Fibroblast of villous mesenchyme (primary cell): Measurements from ENCODE around the gene CLDN15. TPM values are rescaled to one million over a fixed set of nuclear protein-coding genes. Genes with fewer than 3 reads are reported as not detected.
"Not testable (repeated sequence)": the region's sequence is repeated elsewhere in the genome, so short reads cannot be mapped to it uniquely, and the experiment has no call there.

ENCODE experiments used
- DNase-seq: peaks from one replicate; pipeline ENCODE4 v3.0.0-alpha.2; 2010; ENCODE audit warnings: low read depth
- H3K4me3 ChIP-seq: 2 replicates; pipeline ENCODE4 v1.5.1; 2011; ENCODE audit warnings: low read depth, mild to moderate bottlenecking, low read length
- total RNA-seq: library from RNA; depleted of rRNA; stranded (reverse); fragments of >200 nt; gene quantifications from 2 replicates; pipeline ENCODE4 v1.2.3, GENCODE V29; 2012
- TF ChIP-seq, protein P1 (sequence below): IDR thresholded peaks from 2 replicates; pipeline ENCODE4 v1.5.1; 2012; ENCODE audit warnings: low read depth, mild to moderate bottlenecking, low read length; ENCODE audit not compliant: insufficient read depth

The CLDN15 gene
- total RNA-seq, 1 donor, result 4.7 TPM

DNA sequence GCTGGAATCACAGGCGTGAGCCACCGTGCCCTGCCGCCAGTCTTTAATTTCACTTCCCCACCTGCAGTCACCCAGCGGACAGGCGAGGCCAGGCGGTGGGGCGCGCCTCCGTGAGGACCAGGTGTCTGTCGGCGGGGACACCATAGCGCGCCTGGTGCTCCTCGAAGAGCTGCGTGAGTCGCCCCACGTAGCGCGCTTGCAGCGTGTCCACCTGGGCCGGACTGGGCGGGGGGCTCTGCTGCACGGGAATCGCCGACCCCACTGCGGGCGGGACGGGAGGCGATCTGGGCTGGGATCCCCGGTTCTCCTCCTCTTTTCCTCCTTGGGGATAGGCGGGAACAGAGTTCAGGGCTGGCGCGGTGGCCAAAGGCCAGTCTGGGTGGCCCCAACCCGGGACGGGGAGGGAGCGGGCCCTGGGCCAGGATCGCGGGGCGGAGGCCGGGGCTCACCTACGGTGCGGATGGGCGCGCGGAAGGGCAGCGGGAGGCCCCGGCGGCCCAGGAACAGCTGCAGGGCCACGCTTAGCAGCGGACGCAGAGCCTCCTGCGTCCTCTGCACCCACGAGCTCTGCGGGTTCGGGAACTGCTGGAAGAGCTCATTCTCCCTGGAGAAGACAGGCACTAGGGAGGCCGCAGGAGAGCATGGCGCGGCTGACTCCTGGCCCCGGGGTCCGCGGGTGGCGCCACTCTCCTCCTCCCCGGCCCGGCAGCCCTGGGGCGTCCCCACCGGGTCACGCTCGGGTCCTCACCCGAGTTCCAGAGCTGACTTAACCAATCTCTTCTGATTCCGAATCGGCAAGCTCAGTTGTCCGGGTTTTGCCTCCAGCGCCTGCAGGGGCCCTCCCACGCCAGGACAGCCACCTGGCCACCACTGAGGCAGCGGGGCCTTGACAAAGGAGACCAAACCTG is 35.7 kb downstream of the CLDN15 start:
- H3K4me3 ChIP-seq, result no peak overlapping the region
- peak; percentile 7 for DNase-seq
- TF ChIP-seq, protein P1, sequence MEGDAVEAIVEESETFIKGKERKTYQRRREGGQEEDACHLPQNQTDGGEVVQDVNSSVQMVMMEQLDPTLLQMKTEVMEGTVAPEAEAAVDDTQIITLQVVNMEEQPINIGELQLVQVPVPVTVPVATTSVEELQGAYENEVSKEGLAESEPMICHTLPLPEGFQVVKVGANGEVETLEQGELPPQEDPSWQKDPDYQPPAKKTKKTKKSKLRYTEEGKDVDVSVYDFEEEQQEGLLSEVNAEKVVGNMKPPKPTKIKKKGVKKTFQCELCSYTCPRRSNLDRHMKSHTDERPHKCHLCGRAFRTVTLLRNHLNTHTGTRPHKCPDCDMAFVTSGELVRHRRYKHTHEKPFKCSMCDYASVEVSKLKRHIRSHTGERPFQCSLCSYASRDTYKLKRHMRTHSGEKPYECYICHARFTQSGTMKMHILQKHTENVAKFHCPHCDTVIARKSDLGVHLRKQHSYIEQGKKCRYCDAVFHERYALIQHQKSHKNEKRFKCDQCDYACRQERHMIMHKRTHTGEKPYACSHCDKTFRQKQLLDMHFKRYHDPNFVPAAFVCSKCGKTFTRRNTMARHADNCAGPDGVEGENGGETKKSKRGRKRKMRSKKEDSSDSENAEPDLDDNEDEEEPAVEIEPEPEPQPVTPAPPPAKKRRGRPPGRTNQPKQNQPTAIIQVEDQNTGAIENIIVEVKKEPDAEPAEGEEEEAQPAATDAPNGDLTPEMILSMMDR, result no peak

DNA sequence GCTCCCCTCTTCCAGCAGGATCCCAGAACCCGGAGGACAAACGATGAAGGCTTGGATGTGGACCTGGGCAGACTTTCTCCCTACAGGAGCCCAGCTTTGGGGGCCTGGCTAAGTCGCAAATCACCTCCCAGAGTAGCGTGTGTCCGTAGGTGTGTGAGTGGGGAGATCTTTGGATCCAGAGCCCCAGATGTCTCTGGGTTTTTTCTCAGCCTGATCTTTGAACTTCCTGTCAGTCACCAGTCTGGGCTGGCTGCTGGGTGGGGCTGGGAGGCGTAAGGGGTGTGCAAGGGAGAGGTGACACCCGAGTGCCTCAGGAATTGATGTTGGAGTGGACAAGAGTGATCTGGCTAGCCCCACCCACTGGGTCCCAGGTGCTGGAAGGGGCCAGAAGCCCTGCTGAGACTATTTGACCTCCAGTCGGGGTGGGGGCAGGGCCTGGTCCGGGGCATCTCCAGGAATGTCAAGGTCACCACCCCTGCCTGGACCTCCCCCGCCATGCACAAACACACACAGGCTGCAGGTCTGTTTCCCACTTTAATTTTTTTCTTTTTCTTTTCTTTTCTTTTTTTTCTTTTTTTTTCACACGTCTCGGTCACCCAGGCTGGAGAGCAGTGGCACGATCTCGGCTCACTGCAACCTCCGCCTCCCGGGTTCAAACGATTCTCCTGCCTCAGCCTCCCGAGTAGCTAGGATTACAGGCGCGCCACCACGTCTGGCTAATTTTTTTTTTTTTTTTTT is 36.6 kb downstream of the CLDN15 start, which contains the start of gene MOGAT3:
TSS of gene MOGAT3 (minus strand) at position 175 of the 738 bp plus-strand sequence. CDS start 182 bp downstream, outside the sequence.
- DNase-seq, result no peak
- no peak within 1 kb of the TSS for H3K4me3 ChIP-seq
- TF ChIP-seq, protein P1, result no peak

DNA sequence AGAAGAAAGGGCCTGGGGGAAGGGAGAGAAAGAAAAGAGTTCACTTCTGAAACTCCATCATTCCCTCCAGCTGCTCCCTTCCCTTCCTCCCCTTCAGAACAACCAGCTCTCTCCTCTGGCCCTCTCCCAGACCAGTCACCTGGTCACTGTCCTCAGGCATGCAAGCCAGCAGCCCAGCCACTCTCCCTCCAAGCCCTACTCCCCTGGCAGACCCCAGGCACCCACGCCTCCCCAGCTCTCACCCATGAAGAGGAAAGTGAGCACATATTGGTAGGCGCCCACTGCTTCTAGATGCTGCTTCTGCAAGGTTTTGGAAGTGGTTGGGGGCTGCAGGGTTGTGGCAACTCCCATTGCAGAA is 37.1 kb downstream of the CLDN15 start:
- no peak for DNase-seq
- TF ChIP-seq, protein P1, result no peak
- no peak overlapping the region for H3K4me3 ChIP-seq

DNA sequence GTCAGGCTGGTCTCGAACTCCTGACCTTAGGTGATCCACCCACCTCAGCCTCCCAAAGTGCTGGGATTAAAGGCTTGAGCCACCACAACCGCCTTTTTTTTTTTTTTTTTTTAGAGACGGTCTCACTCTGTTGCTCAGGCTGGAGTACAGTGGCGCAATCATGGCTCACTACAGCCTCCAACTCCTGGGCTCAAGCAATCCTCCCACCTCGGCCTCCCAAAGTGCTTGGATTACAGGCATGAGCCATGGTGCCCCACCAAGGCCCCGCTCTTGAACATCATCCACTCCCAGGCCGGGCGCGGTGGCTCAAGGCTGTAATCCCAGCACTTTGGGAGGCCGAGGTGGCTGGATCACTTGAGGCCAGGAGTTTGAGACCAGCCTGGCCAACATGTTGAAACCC is 38.1 kb downstream of the CLDN15 start:
- DNase-seq, H3K4me3 ChIP-seq: not testable (repeated sequence)

DNA sequence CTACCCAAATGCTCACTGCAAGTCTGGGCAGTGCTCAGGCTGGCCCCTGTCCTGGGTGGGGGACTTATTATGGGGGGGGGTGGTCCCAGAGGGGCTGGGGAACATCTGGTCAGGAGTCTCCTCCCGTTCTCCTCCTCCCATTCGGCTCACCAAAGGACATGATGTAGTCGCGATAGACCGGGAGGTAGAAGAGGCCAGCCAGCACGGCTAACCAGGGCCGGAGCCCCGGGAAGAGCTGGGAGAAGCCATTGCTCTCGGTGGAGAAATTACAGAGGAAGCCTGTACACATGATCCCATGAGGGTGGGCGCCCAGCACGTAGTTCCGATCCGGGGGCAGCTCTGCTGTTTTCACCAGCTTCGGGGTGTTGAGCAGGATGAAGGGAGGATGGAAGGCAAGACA is 39.1 kb downstream of the CLDN15 start:
- TF ChIP-seq, protein P1, result no peak
- H3K4me3 ChIP-seq, result no peak overlapping the region
- no peak for DNase-seq

DNA sequence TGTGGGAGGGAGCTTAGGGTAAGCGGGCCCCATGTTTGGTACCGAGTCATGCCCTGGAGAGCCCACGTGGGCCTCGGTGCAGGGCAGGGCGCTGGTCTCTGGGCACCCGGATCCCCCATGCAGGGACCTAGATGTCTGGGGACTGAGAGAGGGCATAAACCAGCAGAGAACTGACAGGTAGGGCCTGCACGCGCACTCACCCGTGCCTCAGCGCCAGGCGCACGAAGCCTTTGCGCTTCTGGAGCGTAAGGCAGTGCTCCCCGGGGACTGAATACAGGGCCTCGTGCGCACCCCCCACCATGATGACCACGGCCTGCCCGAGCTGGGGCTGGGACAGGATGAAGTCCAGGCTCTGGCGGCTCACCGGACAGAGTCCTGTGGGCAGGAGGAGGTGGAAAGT is 39.6 kb downstream of the CLDN15 start:
- TF ChIP-seq, protein P1, result no peak
- no peak overlapping the region for H3K4me3 ChIP-seq
- no peak for DNase-seq

DNA sequence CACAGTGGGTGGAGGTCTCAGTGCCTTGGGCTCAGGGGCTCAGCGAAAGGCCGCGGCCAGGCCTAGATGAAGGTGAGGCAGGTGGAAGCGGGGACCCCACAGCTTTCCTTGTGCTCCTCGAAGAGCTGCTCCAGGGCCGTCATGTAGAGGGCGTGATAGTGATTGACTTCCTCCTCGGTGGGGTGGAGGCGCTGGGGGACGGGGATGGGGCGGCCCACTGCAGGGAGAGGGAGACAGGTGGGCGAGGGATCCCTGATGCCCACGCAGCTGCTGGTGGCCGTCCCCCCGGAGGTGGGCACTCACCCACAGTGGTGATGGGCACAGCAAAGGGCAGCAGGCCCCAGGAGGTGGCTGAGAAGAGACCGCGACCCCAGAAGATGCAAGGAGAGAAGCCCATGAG is 41.7 kb downstream of the CLDN15 start:
- TF ChIP-seq, protein P1, result no peak
- no peak for DNase-seq
- no peak overlapping the region for H3K4me3 ChIP-seq
